ENCODE measurements around the gene ZNF506.

- TF ChIP-seq CTCF (IDR thresholded peaks at IDR 0.05) (no peak), POLR2A (IDR thresholded peaks at IDR 0.05) (no peak)
These were observed 68.7 kb downstream of the ZNF506 start for GRCh38 chr19:19752760-19753403.
